ENCODE measurements around the gene SLC26A9.

The SLC26A9 gene

DNA sequence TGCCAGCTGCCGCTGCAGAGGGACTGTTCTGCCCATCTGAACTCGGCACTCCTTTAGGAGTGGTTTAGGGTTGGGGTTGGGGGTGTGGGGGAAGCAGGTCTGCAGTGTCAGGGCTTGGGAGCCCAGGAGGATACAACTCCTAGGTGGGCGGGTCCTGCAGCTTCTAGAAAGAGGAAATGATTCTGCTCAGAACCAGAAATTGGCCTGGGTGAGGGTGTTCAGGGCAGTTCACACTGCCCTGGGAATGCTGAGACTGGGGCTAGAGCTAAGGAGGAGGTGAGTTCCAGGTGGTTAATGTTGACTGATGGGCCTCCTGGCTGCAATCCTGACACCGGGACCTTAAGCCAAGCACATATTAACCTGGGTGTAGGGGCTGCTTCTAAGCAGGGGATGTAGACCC lies 4.8 kb upstream of the SLC26A9 start:
- Mint-ChIP-seq H3K9me3 (no peaks in the 10 kb centered on the region), H3K27me3 (peaks cover 10 to 11% of the 10 kb centered on the region in 2 donors), H3K36me3 (no peaks in the 10 kb centered on the region), H3K4me1 (peaks cover 6 to 12% of the 10 kb centered on the region in 2 donors), H3K27ac (no peak overlapping the region), H3K4me3 (no peak overlapping the region)
- ATAC-seq (replicated peaks) (peak; percentile 48 to 62), DNase-seq (no peak)

DNA sequence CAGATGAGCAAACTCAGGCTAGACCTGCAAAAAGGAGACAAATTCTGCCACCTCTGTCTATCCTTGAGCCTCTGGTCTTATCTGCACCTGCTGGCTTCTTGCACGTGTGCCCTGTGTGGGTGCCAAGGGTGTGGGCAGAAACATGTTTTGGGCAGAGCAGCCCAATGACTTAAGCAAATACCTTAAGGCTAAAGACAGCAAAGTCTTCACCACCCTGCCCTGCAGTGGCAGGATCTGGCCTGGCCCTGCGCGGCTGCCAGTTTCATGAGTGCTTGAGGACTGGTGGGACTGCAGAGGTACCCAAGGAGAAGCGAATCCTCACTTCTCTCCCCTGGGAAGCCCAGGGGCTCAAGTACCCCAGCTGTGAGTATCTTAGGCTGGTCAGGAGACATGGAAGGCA lies 3.8 kb upstream of the SLC26A9 start:
- Mint-ChIP-seq H3K36me3 (no peaks in the 10 kb centered on the region), H3K27ac (no peak overlapping the region), H3K4me1 (peaks cover 8 to 12% of the 10 kb centered on the region in 2 donors), H3K27me3 (peaks cover 20 to 21% of the 10 kb centered on the region in 2 donors), H3K4me3 (no peak overlapping the region), H3K9me3 (no peaks in the 10 kb centered on the region)
- DNase-seq (no peak), ATAC-seq (replicated peaks) (no peak)

DNA sequence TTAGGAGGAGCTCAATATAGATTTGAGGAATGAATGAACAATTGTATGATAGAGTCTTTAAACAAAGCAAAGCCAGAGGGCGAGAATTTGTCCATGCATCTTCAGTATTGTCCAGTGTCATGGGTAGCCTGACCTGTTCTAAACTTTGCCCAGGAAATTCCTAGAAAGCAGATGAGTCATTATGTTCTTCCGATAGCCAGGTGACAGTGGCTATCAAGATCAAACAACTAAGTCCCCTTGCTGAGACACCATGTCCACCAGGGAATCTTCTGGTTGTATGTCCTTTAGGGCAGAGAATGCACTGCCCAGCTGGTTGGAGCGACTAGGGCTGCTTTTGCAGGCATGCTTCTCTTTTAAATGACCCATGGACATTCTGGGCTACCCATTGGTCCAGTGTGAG lies 1.8 kb upstream of the SLC26A9 start:
- Mint-ChIP-seq H3K9me3 (no peaks in the 10 kb centered on the region), H3K4me1 (peaks cover 8 to 12% of the 10 kb centered on the region in 2 donors), H3K36me3 (no peaks in the 10 kb centered on the region), H3K4me3 (no peak overlapping the region), H3K27me3 (peaks cover 33 to 36% of the 10 kb centered on the region in 2 donors), H3K27ac (no peak overlapping the region)
- no peak for DNase-seq
- ATAC-seq (replicated peaks), result no peak

DNA sequence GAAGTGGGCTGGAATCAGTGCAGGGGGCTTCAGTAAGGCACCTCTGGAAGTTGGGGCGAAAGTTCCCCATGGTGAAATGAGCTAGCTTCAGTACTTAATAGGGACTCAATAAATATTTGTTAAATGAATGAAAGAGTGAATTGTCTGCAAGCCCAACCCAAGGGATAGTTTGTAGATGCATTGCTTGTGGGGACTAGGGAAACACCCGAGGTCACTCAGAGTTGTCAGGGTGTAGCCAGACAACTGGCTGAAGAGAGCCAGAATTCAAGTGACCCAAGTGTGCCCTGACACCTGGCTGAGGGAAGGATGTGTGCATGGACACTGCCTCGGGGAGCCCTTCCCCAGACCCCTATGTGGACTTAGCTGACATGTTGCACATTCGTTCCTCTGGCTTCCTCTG lies 1.3 kb upstream of the SLC26A9 start:
- Mint-ChIP-seq H3K27me3 (peaks cover 39 to 41% of the 10 kb centered on the region in 2 donors), H3K27ac (no peak overlapping the region), H3K9me3 (no peaks in the 10 kb centered on the region), H3K36me3 (no peaks in the 10 kb centered on the region), H3K4me3 (no peak overlapping the region), H3K4me1 (peaks cover 10 to 17% of the 10 kb centered on the region in 2 donors)
- DNase-seq, result no peak
- no peak for ATAC-seq (replicated peaks)

DNA sequence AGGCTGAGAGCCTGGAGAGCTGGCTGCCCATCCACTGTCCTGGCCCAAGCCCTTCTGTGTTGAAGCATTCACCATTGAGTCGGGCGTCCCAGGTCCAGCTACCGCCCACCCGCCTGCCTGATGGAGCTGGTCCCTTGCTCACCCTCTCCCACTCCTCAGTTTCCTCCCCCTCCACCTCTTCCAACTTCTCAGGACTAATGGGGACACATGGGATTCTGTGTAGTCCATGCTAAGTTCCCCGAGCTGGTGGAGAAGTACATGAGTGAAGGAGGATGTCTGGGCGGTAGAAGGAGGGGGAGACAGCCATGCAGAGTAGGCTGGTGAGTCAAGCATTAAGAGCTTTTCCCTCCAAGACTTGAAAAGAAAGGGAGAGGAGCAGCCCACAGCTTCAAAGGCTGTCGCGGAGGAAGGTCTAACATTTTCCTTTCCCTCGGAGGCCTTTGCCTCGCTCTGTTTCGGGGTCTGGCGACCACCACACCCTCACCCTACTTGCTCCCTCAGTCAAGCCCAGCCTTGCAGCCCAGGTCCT lies 561 bp downstream of the SLC26A9 start:
- peaks cover 53 to 54% of the 10 kb centered on the region in 2 donors for H3K27me3 Mint-ChIP-seq

DNA sequence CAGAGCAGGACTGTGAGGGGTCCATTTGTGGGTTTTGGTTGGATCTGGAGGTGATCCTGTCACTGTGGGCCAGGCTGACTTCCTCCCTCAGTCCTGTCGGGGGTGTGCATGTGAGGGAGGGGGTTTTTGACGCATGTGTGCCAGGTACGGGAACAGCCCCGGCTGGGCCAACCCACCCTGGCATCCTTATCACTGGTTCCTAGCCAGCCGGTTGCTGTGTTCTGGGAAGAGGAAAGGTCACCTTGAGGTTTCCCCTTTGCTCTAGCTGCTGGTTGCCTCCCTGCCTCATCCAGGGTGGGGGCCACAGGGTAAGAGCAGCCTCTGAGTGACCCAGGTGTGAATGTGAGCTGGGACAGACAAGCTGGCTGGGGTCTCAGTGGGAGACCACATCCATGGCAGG lies 2.5 kb downstream of the SLC26A9 start:
- Mint-ChIP-seq H3K9me3 (no peaks in the 10 kb centered on the region), H3K27ac (no peak overlapping the region), H3K27me3 (peaks cover 58 to 69% of the 10 kb centered on the region in 2 donors), H3K36me3 (no peaks in the 10 kb centered on the region), H3K4me1 (peaks cover 4 to 10% of the 10 kb centered on the region in 2 donors), H3K4me3 (no peak overlapping the region)
- DNase-seq, result no peak
- ATAC-seq (replicated peaks), result no peak

More for the DNA sequence above, 561 bp downstream of the SLC26A9 start:
- Mint-ChIP-seq H3K4me1 (peaks cover 6 to 10% of the 10 kb centered on the region in 2 donors), H3K27ac (no peak overlapping the region), H3K4me3 (no peak overlapping the region), H3K9me3 (no peaks in the 10 kb centered on the region), H3K36me3 (no peaks in the 10 kb centered on the region)
- no peak for ATAC-seq (replicated peaks)
- DNase-seq, result no peak

DNA sequence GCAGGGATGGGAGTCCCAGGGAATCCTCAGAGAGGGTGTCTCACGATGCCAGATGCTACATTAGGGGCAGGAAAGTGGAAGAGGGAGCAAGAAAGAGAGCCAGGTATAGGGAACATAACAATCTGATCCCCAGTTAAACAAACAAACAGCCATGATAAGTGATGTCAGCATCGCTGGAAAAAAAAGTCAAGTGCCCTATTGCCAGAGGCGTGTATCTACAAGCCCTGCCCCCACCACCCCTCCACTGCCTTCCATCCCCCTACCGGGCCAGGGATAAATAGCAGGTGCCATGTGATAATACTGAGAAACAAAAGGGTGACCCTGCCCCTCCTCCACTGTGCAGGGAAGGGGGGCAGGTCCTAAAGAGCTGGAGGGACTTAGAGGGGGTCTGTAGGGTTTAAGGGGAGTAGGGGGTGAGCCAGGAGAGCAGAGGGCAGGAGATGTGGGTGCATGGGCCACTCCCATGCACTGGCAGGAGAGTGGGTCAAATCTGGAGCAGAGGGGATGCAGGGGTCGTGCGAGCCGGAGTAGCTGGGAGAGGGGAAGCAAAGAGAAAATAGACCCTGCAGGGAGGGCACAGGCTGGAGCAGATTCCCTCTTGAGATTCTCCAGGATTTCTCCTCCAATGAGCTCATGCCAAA lies 3.4 kb downstream of the SLC26A9 start:
- H3K36me3 Mint-ChIP-seq, result no peaks in the 10 kb centered on the region
- DNase-seq (no peak), ATAC-seq (replicated peaks) (peak; percentile 45 to 65)
- H3K27me3 Mint-ChIP-seq, result peaks cover 58 to 70% of the 10 kb centered on the region in 2 donors
- H3K4me3 Mint-ChIP-seq, result no peak overlapping the region
- peaks cover 4 to 10% of the 10 kb centered on the region in 2 donors for H3K4me1 Mint-ChIP-seq
- no peaks in the 10 kb centered on the region for H3K9me3 Mint-ChIP-seq
- H3K27ac Mint-ChIP-seq, result no peak overlapping the region

DNA sequence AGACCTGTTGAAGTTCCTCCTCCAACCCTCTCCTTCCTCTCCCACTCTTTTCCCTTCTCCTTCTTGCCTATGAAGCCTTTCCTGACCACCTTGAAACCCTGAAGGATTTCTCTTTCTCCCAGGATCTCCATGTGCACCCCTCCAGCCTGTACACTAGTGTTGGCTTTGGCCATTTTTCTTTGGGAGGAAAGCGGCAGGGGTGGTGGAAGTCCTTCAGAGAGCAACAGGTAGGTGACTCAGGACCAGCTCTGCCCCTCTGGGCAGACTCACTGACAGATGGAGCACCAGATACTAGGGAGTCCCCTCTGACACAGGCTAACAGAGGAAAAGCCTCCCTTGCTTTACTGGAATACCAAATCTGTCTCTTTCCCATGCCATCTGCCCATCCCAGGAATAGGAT lies 4.6 kb downstream of the SLC26A9 start:
- Mint-ChIP-seq H3K27me3 (peaks cover 56 to 65% of the 10 kb centered on the region in 2 donors), H3K27ac (no peak overlapping the region), H3K36me3 (no peaks in the 10 kb centered on the region), H3K4me1 (peaks cover 4 to 10% of the 10 kb centered on the region in 2 donors), H3K4me3 (no peak overlapping the region), H3K9me3 (no peaks in the 10 kb centered on the region)
- ATAC-seq (replicated peaks) (no peak), DNase-seq (no peak)

DNA sequence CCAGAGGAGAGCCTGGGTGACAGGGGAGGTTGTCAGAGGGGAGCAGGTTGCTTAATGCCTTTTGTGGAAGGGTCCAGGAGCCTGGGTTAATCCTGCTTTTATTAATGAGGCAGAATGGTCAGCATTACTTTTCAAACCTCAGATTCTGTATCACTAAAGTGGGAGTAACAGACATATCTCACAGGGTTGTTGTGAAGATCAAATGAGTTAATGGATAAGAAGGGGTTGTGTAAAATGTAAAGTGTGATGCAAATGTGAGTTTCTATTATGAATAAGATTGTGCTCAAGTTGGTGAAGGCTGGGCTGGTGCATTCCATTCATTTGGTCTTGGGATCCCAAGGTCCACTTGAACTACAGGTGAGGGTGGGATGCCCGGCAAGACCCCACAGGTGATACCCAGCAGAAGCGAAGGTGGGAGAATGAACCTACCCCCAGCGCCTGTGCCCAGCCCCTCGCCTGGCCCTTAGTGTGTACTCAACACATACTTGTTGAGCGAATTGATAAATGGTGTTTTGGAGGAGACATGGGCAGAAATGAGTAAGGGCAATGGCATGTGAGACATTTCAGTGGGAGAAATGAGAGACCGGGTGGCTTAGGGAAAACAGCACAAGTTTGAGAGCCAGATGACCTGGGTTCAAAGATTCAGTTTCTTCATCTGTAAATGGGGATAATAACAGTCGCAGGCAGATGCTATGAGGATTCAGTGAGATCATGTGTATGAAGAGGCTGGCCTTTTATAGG lies 6.2 kb downstream of the SLC26A9 start:
- Mint-ChIP-seq H3K27me3 (peaks cover 43 to 48% of the 10 kb centered on the region in 2 donors), H3K36me3 (no peaks in the 10 kb centered on the region), H3K4me3 (no peak overlapping the region), H3K4me1 (peaks cover 2 to 6% of the 10 kb centered on the region in 2 donors), H3K27ac (no peak overlapping the region), H3K9me3 (no peaks in the 10 kb centered on the region)
- no peak for ATAC-seq (replicated peaks)
- no peak for DNase-seq

DNA sequence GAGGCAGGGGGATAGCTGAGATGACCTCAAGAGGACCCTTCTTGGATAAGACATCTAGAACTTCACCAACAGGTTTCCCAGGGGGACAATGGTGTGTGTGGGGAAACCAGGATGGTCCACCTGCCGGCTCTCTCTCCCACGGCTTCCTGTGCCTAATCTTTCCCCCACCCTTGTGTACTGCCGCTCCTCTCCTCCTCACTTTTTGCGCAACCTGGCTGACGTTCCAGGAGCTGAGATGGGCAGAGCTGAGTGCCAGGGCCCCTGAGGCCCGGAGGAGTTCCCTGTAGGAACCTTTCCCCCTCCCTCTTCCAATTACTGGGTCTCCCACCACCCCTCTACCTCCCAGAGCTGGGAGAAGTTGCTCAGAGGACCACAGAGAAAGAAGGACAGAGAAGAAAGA lies 6.9 kb downstream of the SLC26A9 start:
- Mint-ChIP-seq H3K4me1 (peaks cover 2 to 6% of the 10 kb centered on the region in 2 donors), H3K36me3 (no peaks in the 10 kb centered on the region), H3K27me3 (peaks cover 36 to 41% of the 10 kb centered on the region in 2 donors), H3K9me3 (no peaks in the 10 kb centered on the region), H3K27ac (no peak overlapping the region), H3K4me3 (no peak overlapping the region)
- ATAC-seq (replicated peaks) (no peak), DNase-seq (no peak)

DNA sequence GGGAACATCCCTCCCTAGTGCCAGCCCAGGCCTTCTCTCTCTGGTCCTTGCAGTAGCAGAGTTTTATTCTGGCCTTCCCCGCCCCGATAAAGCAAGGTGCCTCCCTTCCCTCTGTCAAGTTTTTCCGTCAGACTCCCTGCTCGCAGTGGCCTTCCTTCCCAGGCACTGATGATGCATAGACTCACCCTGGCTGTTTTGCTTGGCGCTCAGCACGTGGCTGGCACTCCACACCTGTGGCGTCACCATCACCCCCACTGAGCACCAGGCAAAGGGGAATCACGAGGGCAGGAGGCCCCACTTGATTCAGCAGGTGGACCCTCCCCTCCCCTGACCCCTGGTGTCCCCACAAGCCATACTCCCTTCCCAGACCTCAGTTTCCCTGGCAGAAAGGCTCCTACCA lies 7.4 kb downstream of the SLC26A9 start:
- peaks cover 2 to 6% of the 10 kb centered on the region in 2 donors for H3K4me1 Mint-ChIP-seq
- H3K9me3 Mint-ChIP-seq, result no peaks in the 10 kb centered on the region
- H3K27ac Mint-ChIP-seq, result peak overlapping the region; percentile 27
- peaks cover 35 to 40% of the 10 kb centered on the region in 2 donors for H3K27me3 Mint-ChIP-seq
- DNase-seq, result no peak
- no peaks in the 10 kb centered on the region for H3K36me3 Mint-ChIP-seq
- H3K4me3 Mint-ChIP-seq, result no peak overlapping the region
- no peak for ATAC-seq (replicated peaks)

DNA sequence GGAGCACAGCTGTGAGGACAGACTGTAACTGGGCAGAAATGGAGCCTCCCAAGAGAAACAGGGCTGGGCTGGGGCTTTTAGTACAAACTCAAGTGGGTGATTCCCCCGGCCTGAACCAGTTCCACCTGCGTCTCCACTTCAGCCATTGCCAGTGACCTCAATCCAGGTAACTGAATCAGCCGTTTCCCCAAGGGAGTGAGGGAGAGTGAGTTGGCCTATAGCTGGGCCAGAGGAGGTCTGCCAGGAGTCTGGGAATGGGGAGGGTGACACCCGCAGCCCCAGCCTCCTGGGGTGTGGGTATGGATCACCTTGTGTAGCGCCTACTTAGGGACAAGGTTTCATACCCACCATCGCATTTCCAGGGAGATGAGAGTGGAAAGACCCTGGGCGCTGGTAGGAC lies 8.5 kb downstream of the SLC26A9 start:
- Mint-ChIP-seq H3K36me3 (no peaks in the 10 kb centered on the region), H3K4me3 (no peak overlapping the region), H3K9me3 (no peaks in the 10 kb centered on the region), H3K27me3 (peaks cover 27 to 31% of the 10 kb centered on the region in 2 donors), H3K4me1 (peaks cover 0 to 2% of the 10 kb centered on the region in 2 donors), H3K27ac (no peak overlapping the region)
- DNase-seq (no peak), ATAC-seq (replicated peaks) (no peak)

DNA sequence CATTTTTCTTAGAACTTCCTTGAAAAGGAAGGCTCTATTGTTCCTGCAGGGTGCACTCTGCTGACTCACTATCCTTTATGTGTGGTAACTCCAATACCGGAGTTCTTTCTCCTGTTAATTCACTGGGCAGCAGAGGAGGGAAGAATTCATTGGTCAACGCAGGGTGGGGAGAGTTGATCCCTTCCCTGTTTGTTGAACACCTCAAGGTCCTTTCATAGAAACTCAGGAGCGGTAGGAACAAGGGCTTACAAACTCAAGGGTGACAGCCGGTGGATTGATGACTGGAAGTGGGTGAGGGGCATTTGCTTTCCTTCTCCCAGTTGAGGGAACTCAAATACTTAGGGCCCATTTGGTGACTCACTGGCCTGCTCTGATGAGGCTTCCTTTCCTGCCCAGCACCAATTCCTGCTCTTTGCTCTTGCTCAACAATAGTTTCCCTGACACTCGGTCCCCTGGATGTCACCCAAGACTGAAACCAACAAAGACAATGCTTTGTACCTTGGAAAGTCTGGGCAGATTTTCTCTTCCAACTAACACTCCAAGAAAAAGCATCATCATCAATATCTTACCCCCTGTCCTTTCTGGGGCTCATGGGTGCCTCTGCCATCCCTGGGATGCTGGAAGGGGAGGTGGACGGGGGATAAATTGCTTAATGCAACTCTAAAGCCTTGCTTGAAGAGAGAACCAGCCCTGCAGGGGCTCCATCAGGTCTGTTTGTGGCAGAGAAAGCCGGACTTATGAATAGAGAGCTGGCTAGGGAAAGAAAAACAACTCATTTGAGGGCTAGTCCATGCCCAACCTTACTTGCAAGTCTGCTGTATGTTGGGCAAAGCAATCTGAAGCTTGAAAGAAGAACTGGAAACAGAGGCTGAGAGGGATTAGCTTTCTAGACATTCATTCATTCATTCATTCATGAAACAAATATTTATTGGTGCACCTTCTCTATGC lies 9.3 kb downstream of the SLC26A9 start:
- no peak overlapping the region for H3K4me3 Mint-ChIP-seq
- ATAC-seq (replicated peaks), result no peak
- H3K4me1 Mint-ChIP-seq, result no peaks in the 10 kb centered on the region
- no peaks in the 10 kb centered on the region for H3K9me3 Mint-ChIP-seq
- no peak overlapping the region for H3K27ac Mint-ChIP-seq
- peaks cover 22 to 25% of the 10 kb centered on the region in 2 donors for H3K27me3 Mint-ChIP-seq
- H3K36me3 Mint-ChIP-seq, result no peaks in the 10 kb centered on the region
- DNase-seq, result no peak

DNA sequence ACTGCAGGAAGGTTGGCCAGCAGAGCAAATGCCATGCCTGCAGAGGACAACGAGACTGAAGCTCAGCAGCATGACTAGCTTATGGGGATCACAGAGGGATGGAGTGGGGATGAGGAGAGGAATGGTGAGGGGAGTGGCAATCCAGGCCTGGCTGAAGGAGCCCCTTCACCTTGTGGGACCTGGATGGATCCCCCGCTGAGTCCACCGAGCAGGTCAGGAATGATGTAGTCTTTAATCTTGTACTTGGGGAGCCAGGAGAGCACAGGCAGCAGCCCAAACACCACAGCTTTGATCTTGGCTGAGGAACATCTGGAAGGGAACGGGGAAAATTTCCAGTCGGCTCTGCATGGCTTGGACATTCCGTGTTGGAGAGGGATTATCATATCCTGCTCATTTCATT lies 10.5 kb downstream of the SLC26A9 start:
- H3K9me3 Mint-ChIP-seq, result no peaks in the 10 kb centered on the region
- ATAC-seq (replicated peaks) (no peak), DNase-seq (no peak)
- no peak overlapping the region for H3K27ac Mint-ChIP-seq
- H3K27me3 Mint-ChIP-seq, result peaks cover 11 to 16% of the 10 kb centered on the region in 2 donors
- no peaks in the 10 kb centered on the region for H3K4me1 Mint-ChIP-seq
- no peaks in the 10 kb centered on the region for H3K36me3 Mint-ChIP-seq
- no peak overlapping the region for H3K4me3 Mint-ChIP-seq

Measured in stimulated activated naive B cell treated with anti-CD40 and anti-IgM and Interleukin-4, amounts not matched to agents 10 μg/mL and 1 μg/mL and 100 μg/mL, for 72 hours (primary cell).